DMS53 treated with DMSO at 0.1 percent for 48 hours (cell line): ENCODE results near the gene NAPEPLD.
A peak's percentile ranks its signal among the peaks of the same experiment; 100 is the strongest.
"Not testable (repeated sequence)": the region's sequence is repeated elsewhere in the genome, so short reads cannot be mapped to it uniquely, and the experiment has no call there.

Source experiments
- DNase-seq: peaks from one replicate; lab custom pipeline; 2025; ENCODE audit not compliant: unreplicated experiment; lab: John Stamatoyannopoulos, UW

Gene NAPEPLD

GRCh38 chr7:103148994-103149807, at the start of gene NAPEPLD:
NAPEPLD (minus strand) TSS chr7:103149099; CDS start chr7:103128776, 20,323 bp downstream.
- DNase-seq = peak; percentile 93

GRCh38 chr7:103198079-103198478, 49.2 kb upstream of the NAPEPLD start:
- DNase-seq = not testable (repeated sequence)

- not testable (repeated sequence) for DNase-seq
These were observed 46.5 kb upstream of the NAPEPLD start for GRCh38 chr7:103195364-103195763.

- not testable (repeated sequence) for DNase-seq
These were observed 23.7 kb upstream of the NAPEPLD start for GRCh38 chr7:103172415-103173146.

GRCh38 chr7:103171695-103172414, 23.0 kb upstream of the NAPEPLD start:
- not testable (repeated sequence) for DNase-seq

GRCh38 chr7:103166921-103167544, 18.1 kb upstream of the NAPEPLD start:
- DNase-seq = not testable (repeated sequence)

- not testable (repeated sequence) for DNase-seq
These were observed 14.4 kb upstream of the NAPEPLD start for GRCh38 chr7:103163087-103163825.

GRCh38 chr7:103162641-103163040, 13.7 kb upstream of the NAPEPLD start:
- not testable (repeated sequence) for DNase-seq

GRCh38 chr7:103161998-103162616, 13.2 kb upstream of the NAPEPLD start:
- DNase-seq = not testable (repeated sequence)

GRCh38 chr7:103159072-103159471, 10.2 kb upstream of the NAPEPLD start:
- not testable (repeated sequence) for DNase-seq

GRCh38 chr7:103155331-103156024, 6.6 kb upstream of the NAPEPLD start:
- not testable (repeated sequence) for DNase-seq

GRCh38 chr7:103154042-103154441, 5.1 kb upstream of the NAPEPLD start:
- DNase-seq = no peak

- DNase-seq = not testable (repeated sequence)
These were observed 4.1 kb upstream of the NAPEPLD start for GRCh38 chr7:103152744-103153617.

- not testable (repeated sequence) for DNase-seq
These were observed 3.2 kb upstream of the NAPEPLD start for GRCh38 chr7:103151993-103152676.

GRCh38 chr7:103150192-103150591, 1.3 kb upstream of the NAPEPLD start:
- peak; percentile 15 for DNase-seq

GRCh38 chr7:103149808-103150180, 895 bp upstream of the NAPEPLD start:
- no peak for DNase-seq

- DNase-seq = no peak
These were observed 537 bp downstream of the NAPEPLD start for GRCh38 chr7:103148131-103148993.
